ENCODE data around the gene OTULIN.

Gene OTULIN

GRCh38 chr5:14728459-14728938 lies 64.0 kb downstream of the OTULIN start:
- H3K4me3 ChIP-seq (ENCODE audit: low read length) = no peak overlapping the region
- no peak for TF ChIP-seq CTCF (IDR thresholded peaks at IDR 0.05; ENCODE audit: insufficient read depth, low read depth, low read length, missing control alignments)
- DNase-seq (ENCODE audit: low read depth) = no peak

GRCh38 chr5:14729448-14730385 lies 65.2 kb downstream of the OTULIN start:
- DNase-seq (ENCODE audit: low read depth) = no peak
- no peak overlapping the region for H3K4me3 ChIP-seq (ENCODE audit: low read length)
- TF ChIP-seq CTCF (IDR thresholded peaks at IDR 0.05; ENCODE audit: insufficient read depth, low read depth, low read length, missing control alignments) = no peak

- DNase-seq (ENCODE audit: low read depth) = no peak
- H3K4me3 ChIP-seq (ENCODE audit: low read length) = no peak overlapping the region
- no peak for TF ChIP-seq CTCF (IDR thresholded peaks at IDR 0.05; ENCODE audit: insufficient read depth, low read depth, low read length, missing control alignments)
Observed at GRCh38 chr5:14730466-14730865, 65.9 kb downstream of the OTULIN start.

- TF ChIP-seq CTCF (IDR thresholded peaks at IDR 0.05; ENCODE audit: insufficient read depth, low read depth, low read length, missing control alignments) = no peak
- H3K4me3 ChIP-seq (ENCODE audit: low read length) = no peak overlapping the region
- DNase-seq (ENCODE audit: low read depth) = no peak
Observed at GRCh38 chr5:14730881-14731280, 66.4 kb downstream of the OTULIN start.

GRCh38 chr5:14732991-14733390 lies 68.5 kb downstream of the OTULIN start:
- no peak for DNase-seq (ENCODE audit: low read depth)
- TF ChIP-seq CTCF (IDR thresholded peaks at IDR 0.05; ENCODE audit: insufficient read depth, low read depth, low read length, missing control alignments) = no peak
- H3K4me3 ChIP-seq (ENCODE audit: low read length) = no peak overlapping the region

GRCh38 chr5:14733661-14734060 lies 69.1 kb downstream of the OTULIN start:
- no peak for DNase-seq (ENCODE audit: low read depth)
- no peak for TF ChIP-seq CTCF (IDR thresholded peaks at IDR 0.05; ENCODE audit: insufficient read depth, low read depth, low read length, missing control alignments)
- no peak overlapping the region for H3K4me3 ChIP-seq (ENCODE audit: low read length)

All from epithelial cell of esophagus (primary cell).